Endothelial cell (in vitro differentiated cells): ENCODE data around the gene SMIM8. TPM values are rescaled to one million over a fixed set of nuclear protein-coding genes. Genes with fewer than 3 reads are reported as not detected.

Source experiments
- DNase-seq: peaks from one replicate; pipeline ENCODE4 v3.0.0; 2021; ENCODE audit warnings: low spot score
- H3K27ac Mint-ChIP-seq: one replicate; pipeline ENCODE4 v1.8.0; 2021; ENCODE audit warnings: mixed read lengths, inconsistent platforms; ENCODE audit not compliant: unreplicated experiment
- H3K27me3 Mint-ChIP-seq: one replicate; pipeline ENCODE4 v1.8.0; 2021; ENCODE audit warnings: mild to moderate bottlenecking, moderate library complexity, mixed read lengths, inconsistent platforms; ENCODE audit not compliant: unreplicated experiment
- H3K36me3 Mint-ChIP-seq: one replicate; pipeline ENCODE4 v1.8.0; 2021; ENCODE audit warnings: mild to moderate bottlenecking, low read depth, mixed read lengths, inconsistent platforms; ENCODE audit not compliant: unreplicated experiment
- H3K4me1 Mint-ChIP-seq: one replicate; pipeline ENCODE4 v1.8.0; 2021; ENCODE audit warnings: mild to moderate bottlenecking, mixed read lengths, inconsistent platforms; ENCODE audit not compliant: unreplicated experiment
- H3K4me3 Mint-ChIP-seq: one replicate; pipeline ENCODE4 v1.8.0; 2021; ENCODE audit warnings: mild to moderate bottlenecking, mixed read lengths, inconsistent platforms; ENCODE audit not compliant: unreplicated experiment
- H3K9me3 Mint-ChIP-seq: one replicate; pipeline ENCODE4 v1.8.0; 2021; ENCODE audit warnings: mixed read lengths, inconsistent platforms; ENCODE audit not compliant: unreplicated experiment
- CTCF ChIP-seq: fragments of 200-600 bp; sonication (generic); IDR thresholded peaks from one replicate; pipeline ENCODE4 v1.5.0; 2021; ENCODE audit warnings: antibody characterized with exemption; ENCODE audit not compliant: unreplicated experiment
- total RNA-seq: library from RNA; stranded (reverse); fragmentation: NEBNext Ultra II Directional; extraction: Animal tissue kit (Norgen Biotek cat#: 25700); gene quantifications from one replicate; pipeline ENCODE4 v1.2.1, GENCODE V29; 2021; ENCODE audit not compliant: unreplicated experiment

SMIM8 gene
- total RNA-seq, 1 donor from 2014 or later = 11.6 TPM

- Mint-ChIP-seq H3K4me1 (no peaks in the 10 kb centered on the region), H3K27ac (no peak overlapping the region), H3K9me3 (no peaks in the 10 kb centered on the region), H3K36me3 (peaks cover 40% of the 10 kb centered on the region), H3K4me3 (no peak overlapping the region), H3K27me3 (no peaks in the 10 kb centered on the region)
- no peak for DNase-seq
- TF ChIP-seq CTCF = no peak
Observed at GRCh38 chr6:87364602-87365252, 42.3 kb downstream of the SMIM8 start.

DNA sequence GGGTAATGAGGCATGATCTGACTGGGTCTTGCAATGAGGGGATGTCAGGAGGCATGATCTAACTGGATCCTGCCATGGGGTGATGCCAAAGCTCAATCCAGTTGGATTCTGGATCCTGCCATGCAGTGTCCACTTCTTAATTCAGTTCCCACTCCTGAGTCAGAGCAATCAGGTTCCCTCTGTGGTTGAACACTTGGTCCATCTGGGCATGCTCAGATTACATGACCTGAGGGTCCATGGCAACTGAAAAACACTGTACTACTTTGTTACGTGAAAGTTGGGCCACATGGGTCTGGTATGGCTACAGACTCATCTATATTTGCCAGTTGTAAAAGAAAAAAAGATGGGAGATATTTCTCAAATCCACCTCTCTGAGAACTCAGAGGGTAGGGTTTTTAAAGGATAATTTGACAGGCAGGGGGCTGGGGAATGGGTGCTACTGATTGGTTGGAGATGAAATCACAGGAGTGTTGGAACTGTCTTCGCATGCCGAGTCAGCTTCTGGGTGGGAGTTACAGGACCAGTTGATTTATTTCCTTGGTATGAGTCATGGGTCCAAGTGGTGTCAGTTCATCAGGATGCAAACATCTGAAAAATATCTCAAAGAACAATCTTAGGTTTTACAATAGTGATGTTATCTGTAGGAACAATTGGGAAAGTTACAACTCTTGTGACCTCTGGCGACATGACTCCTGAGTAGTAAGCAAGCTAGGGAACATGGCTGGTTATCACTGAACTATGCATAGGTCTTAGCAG is 43.9 kb downstream of the SMIM8 start:
- Mint-ChIP-seq H3K27me3 (no peaks in the 10 kb centered on the region), H3K4me1 (no peaks in the 10 kb centered on the region), H3K27ac (no peak overlapping the region), H3K9me3 (no peaks in the 10 kb centered on the region), H3K4me3 (no peak overlapping the region), H3K36me3 (peaks cover 45% of the 10 kb centered on the region)
- DNase-seq = no peak
- no peak for TF ChIP-seq CTCF

GRCh38 chr6:87366899-87367298 is 44.5 kb downstream of the SMIM8 start:
- Mint-ChIP-seq H3K27me3 (no peaks in the 10 kb centered on the region), H3K36me3 (peaks cover 40% of the 10 kb centered on the region), H3K4me1 (no peaks in the 10 kb centered on the region), H3K9me3 (no peaks in the 10 kb centered on the region), H3K4me3 (no peak overlapping the region), H3K27ac (no peak overlapping the region)
- TF ChIP-seq CTCF = no peak
- no peak for DNase-seq

GRCh38 chr6:87373377-87373776 is 51.0 kb downstream of the SMIM8 start:
- Mint-ChIP-seq H3K36me3 (peaks cover 11% of the 10 kb centered on the region), H3K27me3 (no peaks in the 10 kb centered on the region), H3K4me3 (no peak overlapping the region), H3K9me3 (no peaks in the 10 kb centered on the region), H3K27ac (no peak overlapping the region), H3K4me1 (peaks cover 9% of the 10 kb centered on the region)
- no peak for DNase-seq
- TF ChIP-seq CTCF = no peak

GRCh38 chr6:87375315-87375714 is 52.9 kb downstream of the SMIM8 start:
- H3K9me3 Mint-ChIP-seq = no peaks in the 10 kb centered on the region
- TF ChIP-seq CTCF = no peak
- no peak for DNase-seq
- H3K4me3 Mint-ChIP-seq = no peak overlapping the region
- H3K27ac Mint-ChIP-seq = no peak overlapping the region
- H3K27me3 Mint-ChIP-seq = peaks cover 2% of the 10 kb centered on the region
- no peaks in the 10 kb centered on the region for H3K36me3 Mint-ChIP-seq
- H3K4me1 Mint-ChIP-seq = peaks cover 18% of the 10 kb centered on the region
